Muscle of back (tissue), 13 donors: Measurements from ENCODE around the gene CHAT. TPM values are rescaled to one million over a fixed set of nuclear protein-coding genes. Genes with fewer than 3 reads are reported as not detected.

Experiments used
- DNase-seq, 3 donors: peaks; one replicate each; pipeline versions ENCODE4 v3.0.0 to v3.0.0-alpha.2; 2013
- long read RNA-seq, 9 donors: transcript quantifications; one replicate each; lab custom pipeline, GENCODE V29; 2026
- polyA plus RNA-seq, 10 donors: library from polyadenylated mRNA; unstranded; fragments of 120-200 nt; gene quantifications; one replicate each; pipeline ENCODE4 v1.2.1, GENCODE V29; 2013; ENCODE audit not compliant: insufficient read length in 10 of 10

Gene CHAT
- polyA plus RNA-seq = not detected
- long read RNA-seq, donor 1 = 0 reads
- long read RNA-seq, donor 2 = 0 reads
- long read RNA-seq, donor 3 = 0 reads
- long read RNA-seq, donor 4 = 0 reads
- long read RNA-seq, donor 5 = 0 reads
- long read RNA-seq, donor 6 = 0 reads
- long read RNA-seq, donor 7 = 0 reads
- long read RNA-seq, donor 8 = 0 reads
- long read RNA-seq, donor 9 = 0 reads

- no peak for DNase-seq
Measured at GRCh38 chr10:49613882-49614241, at the start of gene CHAT. Gene CHAT (plus strand): TSS chr10:49614037. CDS start chr10:49614190, 153 bp downstream.

GRCh38 chr10:49564461-49565009 lies 49.3 kb upstream of the CHAT start:
- DNase-seq = no peak

DNA sequence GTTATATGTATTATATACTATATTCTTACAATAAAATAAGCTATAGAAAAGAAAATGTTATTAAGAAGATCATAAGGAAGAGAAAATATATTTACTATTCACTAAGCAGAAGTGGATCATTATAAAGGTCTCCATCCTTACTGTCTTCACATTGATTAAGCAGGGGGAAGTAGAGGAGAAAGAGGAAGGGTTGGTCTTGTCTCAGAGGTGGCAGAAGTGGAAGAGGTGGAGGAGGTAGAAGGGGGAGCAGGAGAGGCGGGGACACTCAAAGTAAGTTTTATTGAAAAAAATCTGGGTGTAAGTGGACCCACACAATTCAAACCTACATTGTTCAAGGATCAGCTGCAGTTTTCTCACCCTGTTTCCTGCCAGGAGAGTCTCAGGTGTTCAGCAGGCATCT lies 46.0 kb upstream of the CHAT start:
- no peak for DNase-seq

- DNase-seq = no peak
Measured at GRCh38 chr10:49568235-49568634, 45.6 kb upstream of the CHAT start.

- no peak for DNase-seq
Measured at GRCh38 chr10:49569031-49569631, 44.7 kb upstream of the CHAT start.

- no peak for DNase-seq
Measured at GRCh38 chr10:49571388-49571787, 42.4 kb upstream of the CHAT start.

DNA sequence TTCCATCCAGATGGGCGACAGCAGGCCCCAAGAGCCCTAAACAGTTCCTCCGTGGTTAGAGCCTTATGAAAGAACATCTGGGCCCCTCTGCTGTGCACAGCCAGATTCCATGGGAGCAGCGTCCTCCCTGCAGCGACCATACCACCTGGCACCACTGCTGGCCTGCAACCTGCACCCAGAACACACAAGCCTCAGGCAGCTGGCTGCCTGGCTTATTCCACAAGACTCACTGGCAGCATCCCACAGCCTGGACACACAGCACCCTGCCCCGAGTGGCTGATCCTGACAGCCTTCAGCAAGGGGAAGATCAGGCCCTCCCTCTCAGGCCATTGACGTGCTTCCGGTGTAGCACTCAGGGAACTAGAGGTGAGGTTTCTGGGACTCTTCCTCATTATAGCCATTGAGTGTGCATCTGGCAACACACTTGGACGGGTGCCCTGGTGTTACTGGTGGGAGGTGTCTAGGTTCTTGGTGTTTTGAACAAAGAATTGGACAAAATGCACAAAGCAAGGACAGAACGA lies 41.2 kb upstream of the CHAT start:
- no peak for DNase-seq

GRCh38 chr10:49575489-49576072 lies 38.3 kb upstream of the CHAT start:
- no peak for DNase-seq

GRCh38 chr10:49577182-49577925 lies 36.5 kb upstream of the CHAT start:
- DNase-seq = no peak

DNA sequence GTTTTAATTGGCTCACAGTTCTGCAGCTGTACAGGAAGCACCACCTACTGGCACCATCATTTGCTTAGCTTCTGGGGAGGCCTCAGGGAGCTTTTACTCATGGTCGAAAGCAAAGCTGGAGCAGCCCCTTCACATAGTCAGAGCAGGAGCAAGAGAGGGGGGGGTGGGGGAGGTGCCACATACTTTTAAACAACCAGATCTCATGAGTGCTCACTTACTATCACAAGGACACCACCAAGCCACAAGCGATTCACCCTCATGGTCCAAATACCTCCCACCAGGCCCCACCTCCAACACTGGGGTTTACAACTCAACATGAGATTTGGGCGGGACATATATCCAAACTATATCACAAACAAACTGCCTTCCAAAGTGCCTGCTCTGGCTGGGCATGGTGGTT lies 35.4 kb upstream of the CHAT start:
- DNase-seq = no peak

GRCh38 chr10:49579621-49580020 lies 34.2 kb upstream of the CHAT start:
- no peak for DNase-seq

DNA sequence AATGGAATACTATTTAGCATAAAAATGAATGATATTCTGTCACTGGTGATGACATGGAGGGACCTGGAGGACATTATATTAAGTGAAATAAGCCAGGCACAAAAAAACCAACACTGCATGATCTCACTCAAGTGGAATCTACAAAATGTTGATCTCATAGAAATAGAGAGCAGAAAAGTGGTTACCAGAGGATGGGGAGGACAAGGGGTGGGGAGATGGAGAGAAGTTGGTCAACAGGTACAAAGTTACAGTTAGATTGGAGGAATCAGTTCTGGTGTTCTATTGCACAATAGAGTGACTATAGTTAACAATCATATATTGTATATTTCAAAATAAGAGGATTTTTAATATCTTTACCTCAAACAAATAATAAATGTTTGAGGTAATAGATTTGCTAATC lies 28.4 kb upstream of the CHAT start:
- no peak for DNase-seq

GRCh38 chr10:49587981-49588380 lies 25.9 kb upstream of the CHAT start:
- no peak for DNase-seq

DNA sequence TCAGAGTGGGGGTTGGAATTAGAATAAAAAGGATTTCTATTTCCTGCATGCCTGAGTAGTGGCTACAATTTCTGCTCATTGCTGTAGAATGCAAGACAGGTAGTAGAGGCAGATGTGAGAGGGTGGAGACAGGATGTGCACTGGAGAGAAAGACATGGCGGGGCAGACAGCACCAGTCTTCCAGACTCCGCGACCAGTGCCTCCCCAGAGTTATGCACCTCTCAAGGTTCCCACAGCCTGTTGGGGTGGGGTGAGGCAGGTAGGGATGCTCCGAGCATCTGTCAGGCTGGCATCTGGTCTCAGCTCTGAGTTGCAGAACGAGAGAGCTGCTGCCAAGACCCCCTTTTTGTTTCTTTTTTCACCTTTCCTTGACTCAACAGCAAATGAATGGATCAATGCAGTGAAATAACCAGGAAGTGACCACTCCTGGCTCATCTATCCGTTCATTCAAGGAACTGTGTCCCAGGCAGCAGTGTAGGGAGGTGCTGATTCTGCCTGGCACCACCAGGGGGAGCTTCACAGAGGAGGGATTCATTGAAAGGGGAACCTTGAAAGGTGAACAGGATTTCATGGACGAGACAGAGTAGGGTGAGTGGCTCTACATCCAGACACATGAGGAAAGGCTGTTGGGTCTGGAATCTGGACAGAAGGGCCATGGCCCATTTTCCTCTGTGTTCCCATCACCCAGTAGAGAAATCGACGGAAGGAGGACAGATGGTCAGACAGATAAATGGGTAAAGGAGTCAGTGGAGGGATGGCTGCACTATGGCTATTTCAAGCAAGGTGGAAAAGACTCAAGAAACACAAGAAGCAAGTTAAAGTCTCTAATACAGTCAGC lies 20.9 kb upstream of the CHAT start:
- DNase-seq = peak in 2 of 3 donors; percentile 9 to 36

GRCh38 chr10:49593564-49593875 lies 20.3 kb upstream of the CHAT start:
- DNase-seq = no peak

DNA sequence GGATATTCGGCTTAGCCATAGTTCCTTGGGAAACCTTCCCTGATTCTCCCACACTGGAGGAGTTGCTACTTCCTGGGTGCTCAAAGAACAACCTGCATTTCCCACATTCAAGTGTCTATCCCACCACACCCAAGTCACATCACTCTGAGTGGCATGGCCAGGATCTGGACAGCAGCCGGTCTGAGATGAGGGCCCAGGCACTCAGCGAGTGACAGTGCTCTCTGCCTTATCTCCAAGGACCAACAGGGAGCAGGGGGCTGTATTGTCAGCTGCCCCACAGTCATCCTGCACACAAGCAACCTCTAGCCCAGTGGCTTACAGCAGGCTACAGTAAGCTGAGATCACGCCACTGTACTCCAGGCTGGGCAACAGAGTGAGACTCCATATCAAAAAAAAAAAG lies 19.8 kb upstream of the CHAT start:
- no peak for DNase-seq

GRCh38 chr10:49594594-49594993 lies 19.2 kb upstream of the CHAT start:
- DNase-seq = peak; percentile 21 to 64 (median 30)

DNA sequence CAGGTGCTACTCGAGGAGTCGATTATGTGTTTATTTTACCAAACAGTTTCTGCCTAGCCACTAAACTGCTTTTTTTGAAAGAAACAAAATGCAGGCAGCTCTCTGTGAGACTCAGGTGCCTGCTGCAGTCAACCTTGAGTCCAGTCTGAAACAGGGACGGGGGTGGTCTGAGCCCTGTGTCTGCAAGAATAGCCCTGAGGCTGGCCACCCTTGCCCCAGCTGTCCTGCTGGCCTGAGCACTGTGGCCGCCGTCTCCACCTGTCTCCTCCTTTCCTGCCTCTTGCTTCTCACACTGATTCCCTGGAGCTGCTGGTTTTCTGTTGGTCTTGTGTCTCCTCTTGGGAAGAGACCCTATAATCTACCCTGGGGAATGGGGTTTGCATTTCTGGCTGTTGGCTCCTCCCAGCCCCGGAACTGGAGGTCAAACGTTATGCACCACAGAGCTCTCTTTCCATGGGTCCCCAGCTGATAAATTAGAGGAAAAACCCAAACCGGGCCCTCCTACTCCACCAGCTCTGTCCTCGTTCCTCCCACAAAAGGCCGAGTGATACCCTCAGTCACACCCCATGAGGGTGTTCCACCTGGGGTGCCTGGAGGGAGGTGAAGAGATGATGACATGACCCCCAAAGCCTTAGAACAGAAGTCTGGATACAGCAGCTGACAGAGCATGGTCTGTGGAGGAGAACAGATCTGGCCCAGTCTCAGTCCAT lies 18.7 kb upstream of the CHAT start:
- DNase-seq = no peak

DNA sequence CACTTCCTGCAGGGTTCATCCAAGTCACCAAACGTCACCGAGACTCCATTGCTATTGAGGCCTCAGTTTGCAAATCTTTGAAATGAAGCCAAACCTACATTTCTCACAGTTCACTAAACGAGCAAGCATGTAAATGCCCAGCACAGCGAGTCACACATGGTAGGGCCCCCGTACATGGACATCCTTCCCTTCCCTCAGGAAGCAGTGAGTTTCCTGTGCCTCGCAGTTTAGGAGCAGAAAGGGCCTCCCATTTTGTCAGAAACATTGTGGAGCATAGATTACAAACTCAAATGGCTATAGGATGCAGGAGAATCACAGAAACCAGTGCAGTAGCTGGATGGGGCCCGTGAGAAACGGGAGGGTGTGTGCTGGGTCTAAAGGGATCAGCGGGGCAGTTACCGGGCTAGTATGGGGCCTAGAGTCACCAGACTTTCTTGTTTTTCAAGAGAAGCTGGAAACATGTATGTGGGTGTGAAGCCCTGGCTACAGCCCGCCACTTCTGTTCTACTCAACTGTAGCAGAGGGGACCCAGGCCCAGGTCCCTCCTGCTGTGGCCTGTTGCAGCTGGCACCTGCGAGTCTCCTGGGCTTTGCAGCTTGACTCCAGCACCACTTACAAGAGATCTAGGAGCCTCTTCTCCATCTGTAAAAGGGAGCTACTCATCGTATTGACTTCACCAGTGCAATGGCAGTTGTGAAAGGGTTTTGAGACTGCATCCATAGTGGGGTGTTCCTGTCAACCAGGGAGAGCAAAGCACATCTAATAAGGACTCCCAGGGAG lies 17.9 kb upstream of the CHAT start:
- DNase-seq = no peak

DNA sequence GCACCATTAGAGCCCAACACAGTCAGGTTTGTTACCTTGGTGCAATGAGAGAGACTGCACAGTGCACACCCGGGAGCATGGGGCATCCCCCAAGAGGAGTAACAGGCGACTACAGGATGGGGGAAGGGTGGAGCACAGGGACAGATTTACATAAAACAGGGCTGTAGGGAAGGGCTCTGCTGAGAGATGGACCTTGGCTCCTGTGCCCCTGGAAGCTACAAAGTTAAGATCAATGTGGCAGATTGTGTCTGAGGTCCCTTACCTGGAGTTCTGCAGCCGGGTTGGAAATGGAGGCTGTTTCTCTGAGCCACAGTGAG lies 17.4 kb upstream of the CHAT start:
- DNase-seq = no peak
